Cardiac fibroblast (primary cell): ENCODE results near the gene PRRC2C.
A peak's percentile ranks its signal among the peaks of the same experiment; 100 is the strongest.
"Not testable (repeated sequence)": the region's sequence is repeated elsewhere in the genome, so short reads cannot be mapped to it uniquely, and the experiment has no call there.

Experiments
- DNase-seq, 2 donors: peaks; one replicate each; pipeline versions ENCODE4 v3.0.0 to v3.0.0-alpha.2; 2010; ENCODE audit warnings: low read depth in 2 of 2
- H3K4me3 ChIP-seq, 2 donors: replicated peaks in 1 of 2; 1 replicate in 1 of 2; 2 replicates in 1 of 2; pipeline ENCODE4 v1.5.1; 2011; ENCODE audit warnings: low read depth in 2 of 2, low read length in 2 of 2, mild to moderate bottlenecking in 2 of 2, moderate library complexity in 1 of 2
- TF ChIP-seq, protein P1 (sequence below): IDR thresholded peaks from one replicate; pipeline ENCODE4 v1.5.1; 2011; ENCODE audit warnings: low read depth, mild to moderate bottlenecking, low read length, inconsistent platforms

The PRRC2C gene

DNA sequence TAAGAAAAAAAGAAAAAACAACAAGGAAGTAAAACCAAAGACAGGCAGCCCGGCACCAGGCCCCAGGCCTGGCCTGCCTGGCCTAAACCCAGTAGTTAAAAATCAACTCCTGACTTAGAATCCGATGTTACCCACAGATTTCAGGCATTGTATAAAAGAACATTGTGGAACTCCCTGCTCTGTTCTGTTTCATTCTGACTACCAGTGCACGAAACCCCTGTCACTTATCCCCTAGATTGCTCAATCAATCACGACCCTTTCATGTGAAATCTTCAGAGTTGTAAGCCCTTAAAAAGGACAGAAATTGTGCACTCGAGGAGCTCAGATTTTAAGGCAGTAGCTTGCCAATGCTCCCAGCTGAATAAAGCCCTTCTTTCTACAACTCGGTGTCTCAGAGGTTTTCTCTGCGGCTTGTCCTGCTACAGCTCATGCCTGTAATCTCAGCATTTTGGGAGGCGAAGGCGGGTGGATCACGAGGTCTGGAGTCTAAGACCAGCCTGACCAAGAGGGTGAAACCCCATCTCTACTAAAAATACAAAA lies 121.1 kb downstream of the PRRC2C start:
- DNase-seq = no peak
- TF ChIP-seq, protein P1, sequence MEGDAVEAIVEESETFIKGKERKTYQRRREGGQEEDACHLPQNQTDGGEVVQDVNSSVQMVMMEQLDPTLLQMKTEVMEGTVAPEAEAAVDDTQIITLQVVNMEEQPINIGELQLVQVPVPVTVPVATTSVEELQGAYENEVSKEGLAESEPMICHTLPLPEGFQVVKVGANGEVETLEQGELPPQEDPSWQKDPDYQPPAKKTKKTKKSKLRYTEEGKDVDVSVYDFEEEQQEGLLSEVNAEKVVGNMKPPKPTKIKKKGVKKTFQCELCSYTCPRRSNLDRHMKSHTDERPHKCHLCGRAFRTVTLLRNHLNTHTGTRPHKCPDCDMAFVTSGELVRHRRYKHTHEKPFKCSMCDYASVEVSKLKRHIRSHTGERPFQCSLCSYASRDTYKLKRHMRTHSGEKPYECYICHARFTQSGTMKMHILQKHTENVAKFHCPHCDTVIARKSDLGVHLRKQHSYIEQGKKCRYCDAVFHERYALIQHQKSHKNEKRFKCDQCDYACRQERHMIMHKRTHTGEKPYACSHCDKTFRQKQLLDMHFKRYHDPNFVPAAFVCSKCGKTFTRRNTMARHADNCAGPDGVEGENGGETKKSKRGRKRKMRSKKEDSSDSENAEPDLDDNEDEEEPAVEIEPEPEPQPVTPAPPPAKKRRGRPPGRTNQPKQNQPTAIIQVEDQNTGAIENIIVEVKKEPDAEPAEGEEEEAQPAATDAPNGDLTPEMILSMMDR = no peak

DNA sequence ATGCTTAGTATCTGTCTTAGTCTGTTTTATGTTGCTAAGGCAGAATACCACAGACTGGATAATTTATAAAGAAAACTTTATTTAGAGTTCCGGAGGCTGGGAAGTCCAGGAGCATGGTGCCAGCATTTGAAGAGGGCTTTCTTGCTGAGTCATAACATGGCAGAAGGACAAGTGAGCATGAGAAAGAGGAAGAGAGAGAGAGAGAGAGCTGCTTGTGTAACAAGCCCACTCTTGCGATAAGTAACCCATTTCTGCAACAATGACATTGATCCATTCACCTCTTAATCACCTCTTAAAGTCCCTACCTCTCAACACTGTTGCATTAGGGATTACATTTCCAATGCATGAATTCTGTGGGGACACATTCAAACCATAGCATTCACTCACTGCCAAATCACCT lies 125.1 kb downstream of the PRRC2C start:
- peak; percentile 53 to 76 for DNase-seq
- TF ChIP-seq, protein P1 = no peak
- no peak overlapping the region for H3K4me3 ChIP-seq

More for the DNA sequence above, 121.1 kb downstream of the PRRC2C start:
- no peak overlapping the region for H3K4me3 ChIP-seq

GRCh38 chr1:171611306-171611705 lies 126.0 kb downstream of the PRRC2C start:
- no peak overlapping the region for H3K4me3 ChIP-seq
- DNase-seq = peak in 1 of 2 donors; percentile 69
- TF ChIP-seq, protein P1 = no peak

DNA sequence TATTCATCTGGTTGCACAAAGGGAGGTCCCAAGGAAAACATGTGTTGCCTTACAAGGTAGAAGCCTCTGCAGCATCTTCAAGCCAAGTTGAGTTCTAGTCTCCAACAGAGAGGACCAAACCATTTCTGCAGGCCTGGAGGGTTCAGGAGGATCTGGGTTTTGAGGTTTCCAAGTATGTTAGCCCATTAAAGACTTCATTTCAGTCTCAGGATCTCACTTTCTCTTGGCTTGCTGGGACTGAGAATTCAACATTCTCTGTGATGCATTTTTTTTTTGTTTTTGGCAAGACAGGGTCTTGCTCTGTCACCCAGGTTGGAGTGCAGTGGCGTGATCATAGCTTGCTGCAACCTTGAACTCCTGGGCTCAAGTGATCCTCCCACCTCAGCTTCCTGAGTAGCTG lies 128.0 kb downstream of the PRRC2C start:
- no peak overlapping the region for H3K4me3 ChIP-seq
- TF ChIP-seq, protein P1 = no peak
- DNase-seq = no peak

GRCh38 chr1:171615122-171615906 lies 130.0 kb downstream of the PRRC2C start:
- H3K4me3 ChIP-seq, DNase-seq: not testable (repeated sequence)

- DNase-seq = no peak
- TF ChIP-seq, protein P1 = no peak
- H3K4me3 ChIP-seq = no peak overlapping the region
Measured at GRCh38 chr1:171616586-171616985, 131.3 kb downstream of the PRRC2C start.

GRCh38 chr1:171622152-171622462 lies 136.8 kb downstream of the PRRC2C start, which contains the start of gene MYOCOS:
TSS of gene MYOCOS (plus strand) at chr1:171622243. CDS start at chr1:171623884, 1,641 bp downstream.
- H3K4me3 ChIP-seq = no peak within 1 kb of the TSS
- TF ChIP-seq, protein P1 = no peak
- no peak for DNase-seq
